Thyroid gland (tissue), 4 donors: ENCODE data around the gene FXYD6.

ENCODE experiments used
- POLR2A ChIP-seq, 2 donors: fragments of 450-650 bp; IDR thresholded peaks; one replicate each; pipeline ENCODE4 v1.6.1; 2017; ENCODE audit warnings: antibody characterized with exemption in 2 of 2, mild to moderate bottlenecking in 2 of 2, moderate library complexity in 1 of 2
- TF ChIP-seq, protein P1 (sequence below), 6 experiments: fragments of 200-600 bp in 3 of 6; fragments of 450-650 bp in 3 of 6; sonication (generic) in 3 of 6; IDR thresholded peaks; one replicate each; pipeline ENCODE4 v1.5.1; 2016 to 2019; ENCODE audit warnings: antibody characterized with exemption in 6 of 6, mild to moderate bottlenecking in 2 of 6, inconsistent platforms in 1 of 6, moderate library complexity in 1 of 6

- TF ChIP-seq, protein P1, sequence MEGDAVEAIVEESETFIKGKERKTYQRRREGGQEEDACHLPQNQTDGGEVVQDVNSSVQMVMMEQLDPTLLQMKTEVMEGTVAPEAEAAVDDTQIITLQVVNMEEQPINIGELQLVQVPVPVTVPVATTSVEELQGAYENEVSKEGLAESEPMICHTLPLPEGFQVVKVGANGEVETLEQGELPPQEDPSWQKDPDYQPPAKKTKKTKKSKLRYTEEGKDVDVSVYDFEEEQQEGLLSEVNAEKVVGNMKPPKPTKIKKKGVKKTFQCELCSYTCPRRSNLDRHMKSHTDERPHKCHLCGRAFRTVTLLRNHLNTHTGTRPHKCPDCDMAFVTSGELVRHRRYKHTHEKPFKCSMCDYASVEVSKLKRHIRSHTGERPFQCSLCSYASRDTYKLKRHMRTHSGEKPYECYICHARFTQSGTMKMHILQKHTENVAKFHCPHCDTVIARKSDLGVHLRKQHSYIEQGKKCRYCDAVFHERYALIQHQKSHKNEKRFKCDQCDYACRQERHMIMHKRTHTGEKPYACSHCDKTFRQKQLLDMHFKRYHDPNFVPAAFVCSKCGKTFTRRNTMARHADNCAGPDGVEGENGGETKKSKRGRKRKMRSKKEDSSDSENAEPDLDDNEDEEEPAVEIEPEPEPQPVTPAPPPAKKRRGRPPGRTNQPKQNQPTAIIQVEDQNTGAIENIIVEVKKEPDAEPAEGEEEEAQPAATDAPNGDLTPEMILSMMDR (IDR thresholded peaks at IDR 0.05) = no peak
- TF ChIP-seq POLR2A (IDR thresholded peaks at IDR 0.05) = no peak
Observed at GRCh38 chr11:117859061-117859460, 17.4 kb downstream of the FXYD6 start.
